ENCODE data around the gene MAPRE3. TPM values are rescaled to one million over a fixed set of nuclear protein-coding genes. Genes with fewer than 3 reads are reported as not detected.

MAPRE3 gene
- total and polyA plus RNA-seq, 9 of the 15 experiments (the other 6 are each of a cell fraction or from before 2014, with no cell fraction given), result 0.70 to 43.2 (median 12.6) TPM

GRCh38 chr2:27071277-27071989 lies 101.0 kb downstream of the MAPRE3 start, which contains the start of gene OST4 (continued):
- no peak for TF ChIP-seq HBP1 (CRISPR knock-in tag; IDR thresholded peaks at IDR 0.05)
- TF ChIP-seq MTF1 (CRISPR knock-in tag; IDR thresholded peaks at IDR 0.05; ENCODE audit: borderline replicate concordance), result no peak
- TF ChIP-seq HDAC8 (tag; IDR thresholded peaks at IDR 0.05), result no peak
- TF ChIP-seq RERE (CRISPR knock-in tag; IDR thresholded peaks at IDR 0.05; ENCODE audit: borderline replicate concordance), result no peak
- no peak for TF ChIP-seq CREB5 (CRISPR knock-in tag; IDR thresholded peaks at IDR 0.05)
- TF ChIP-seq E2F1 (CRISPR knock-in tag; IDR thresholded peaks at IDR 0.05), result peak; percentile 40; the same call in 1 of the 2 replicates
- TF ChIP-seq ETV5 (CRISPR knock-in tag; IDR thresholded peaks at IDR 0.05; ENCODE audit: low read depth), result peak; percentile 67; the same call in 1 of the 2 replicates
- TF ChIP-seq SIN3A (IDR thresholded peaks at IDR 0.05; ENCODE audit: borderline replicate concordance in 2 of 2, control insufficient read depth in 1 of 2, low read depth in 2 of 2, low read length in 2 of 2), result peak; percentile 91 to 96
- TF ChIP-seq POLR2A (conservative IDR thresholded peaks at IDR 0.05), result peak; percentile 89
- TF ChIP-seq MITF (IDR thresholded peaks at IDR 0.05), result no peak
- peak; percentile 56 for TF ChIP-seq FOSL1 (tag; conservative IDR thresholded peaks at IDR 0.05)
- peak; percentile 66; the same call in 1 of the 2 replicates for TF ChIP-seq FOXP4 (CRISPR knock-in tag; IDR thresholded peaks at IDR 0.05; ENCODE audit: borderline replicate concordance)

All from K562 (cell line).